Amniotic epithelial cell (primary cell): ENCODE results near the gene HOXA7.

ENCODE experiments used
- DNase-seq: peaks from one replicate; pipeline ENCODE4 v3.0.0-alpha.2; 2010; ENCODE audit warnings: low read depth

Gene HOXA7

DNA sequence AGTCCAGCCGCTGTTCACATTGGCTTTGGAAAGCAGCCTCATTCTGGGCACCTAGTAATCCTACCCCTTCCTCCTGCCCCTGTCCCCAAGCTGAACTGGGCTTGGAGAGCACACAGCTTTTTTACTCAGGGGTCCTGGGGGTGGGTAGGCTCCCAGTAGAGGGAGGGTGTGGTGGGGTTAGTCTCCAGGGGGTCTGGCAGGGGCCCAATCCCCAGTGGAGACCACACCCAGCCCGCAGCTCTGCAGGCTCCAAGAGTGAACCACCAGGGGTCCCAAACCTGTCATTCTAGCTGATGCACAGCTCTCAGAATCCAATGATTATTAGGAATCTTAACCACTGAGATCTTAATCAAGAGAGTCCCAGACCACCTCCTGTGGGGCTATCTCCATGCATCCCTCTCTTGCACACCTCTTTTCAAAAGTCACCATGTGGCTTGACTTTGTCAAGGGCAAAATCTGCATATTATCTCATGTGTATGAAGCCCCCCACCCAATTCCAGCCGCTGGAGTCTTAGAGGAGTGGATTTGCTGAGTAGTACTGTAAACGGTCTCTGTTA, 25.9 kb upstream of the HOXA7 start:
- DNase-seq, result no peak

DNA sequence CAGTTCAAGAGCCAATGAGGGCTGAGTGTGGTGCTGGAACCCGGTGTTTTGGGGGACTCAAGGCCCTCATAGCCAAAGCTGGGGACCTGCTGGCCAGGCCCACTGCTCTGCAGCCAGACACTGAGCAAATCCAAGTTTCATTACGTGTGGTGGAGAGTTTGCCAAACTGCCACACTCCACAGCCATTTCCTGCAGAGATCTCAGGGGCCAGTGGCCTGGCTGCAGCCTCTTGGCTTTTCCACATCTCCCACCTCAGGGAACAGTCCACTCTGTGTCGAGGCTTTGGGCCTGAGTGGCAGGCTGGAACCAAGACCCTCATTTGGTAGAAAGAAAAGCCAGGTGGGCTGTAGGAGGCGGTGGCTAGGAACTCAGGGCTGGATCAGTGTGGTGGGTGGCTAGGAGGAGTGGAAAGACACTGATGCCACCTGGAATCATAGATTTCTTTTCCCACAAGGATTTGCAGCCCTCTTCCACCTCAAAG, 25.4 kb upstream of the HOXA7 start:
- no peak for DNase-seq

DNA sequence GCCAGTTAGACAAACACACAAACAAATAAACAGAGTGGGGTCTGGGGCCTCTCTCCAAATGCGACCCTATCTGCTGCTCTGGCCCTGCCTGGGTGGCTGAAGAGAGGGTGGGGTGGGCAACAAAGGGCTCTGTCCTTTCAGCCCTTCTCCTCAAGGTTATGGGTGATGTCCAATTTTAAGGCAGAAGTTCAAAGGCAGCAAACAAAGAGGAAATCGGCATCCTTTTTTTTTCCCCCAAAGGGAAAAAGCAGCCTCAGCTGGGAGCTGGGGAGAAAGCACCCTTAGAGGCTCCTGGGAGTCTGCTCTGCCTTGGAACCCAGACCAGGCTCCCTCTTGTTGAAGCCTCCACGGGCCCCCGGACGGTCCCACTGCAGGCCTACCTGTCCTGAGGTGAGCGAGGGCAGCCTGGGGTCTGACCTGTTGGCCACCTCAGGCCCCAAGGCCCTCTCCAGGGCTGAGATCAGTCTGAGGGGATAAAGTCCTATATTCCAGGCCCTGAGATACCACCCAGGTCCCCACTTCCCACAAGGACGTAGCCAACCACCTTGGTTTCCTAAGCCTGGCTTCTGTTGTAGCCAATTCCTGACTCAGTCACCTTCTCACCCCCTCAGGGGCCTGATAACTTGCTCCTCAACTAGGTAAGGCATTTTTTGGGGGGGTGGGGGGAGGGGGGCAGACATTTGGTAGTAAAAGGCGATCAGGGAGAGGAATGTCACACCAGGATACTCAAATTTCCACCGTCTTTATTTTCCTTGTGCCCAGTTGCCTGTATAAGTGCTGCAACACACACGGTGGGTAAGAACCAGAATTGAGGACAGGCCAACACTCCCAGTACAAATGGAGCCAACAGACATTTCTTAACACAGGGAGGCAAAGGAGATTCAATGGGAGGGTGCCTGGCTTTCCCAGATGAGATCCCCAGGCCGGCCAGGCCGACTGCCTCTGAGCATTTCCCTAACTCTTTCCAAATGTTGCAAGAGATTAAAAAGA, 24.3 kb upstream of the HOXA7 start:
- no peak for DNase-seq

DNA sequence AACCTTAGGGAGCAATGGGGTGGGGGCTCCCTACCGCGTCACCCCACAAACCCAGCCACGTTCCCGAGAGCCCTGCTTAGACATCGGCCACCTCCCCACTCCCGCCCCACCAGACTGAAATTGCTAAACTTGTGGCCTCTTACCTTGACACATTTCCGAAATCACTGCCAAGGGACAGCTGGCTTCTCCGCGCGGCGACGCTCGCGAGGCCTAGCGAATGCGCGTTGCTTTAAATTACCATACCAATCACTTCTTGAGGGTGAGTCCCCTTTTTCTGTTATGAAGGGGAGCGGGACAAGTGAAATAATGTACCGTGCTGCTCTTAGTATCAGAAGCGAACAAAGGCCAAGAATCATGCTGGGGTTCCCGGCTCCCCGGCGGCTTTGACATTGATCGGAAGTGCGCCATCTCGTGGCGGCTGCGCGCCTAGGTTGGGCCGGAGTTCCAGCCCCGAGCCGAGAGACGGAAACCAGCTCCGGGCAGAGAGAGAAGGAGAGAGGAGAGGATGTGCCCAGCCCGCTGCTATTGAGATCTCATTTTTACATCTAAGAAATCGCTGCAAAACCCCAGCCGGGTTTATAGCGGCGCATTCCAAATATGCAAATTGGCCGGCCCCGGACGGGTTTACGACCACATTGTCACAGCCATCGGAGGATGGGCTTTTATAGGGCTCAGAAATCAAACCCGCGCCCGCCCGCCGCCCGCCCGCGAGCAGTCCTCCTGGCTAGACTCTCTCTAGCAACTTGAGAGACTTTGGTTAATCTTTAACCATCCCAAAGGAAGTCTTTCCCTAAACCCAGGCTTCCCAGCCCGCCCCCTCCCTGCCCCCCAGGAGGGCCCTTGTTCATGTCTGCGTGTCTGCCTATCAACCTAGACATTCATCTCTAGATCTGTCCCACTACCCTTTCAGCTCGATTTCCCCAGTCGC, 23.3 kb upstream of the HOXA7 start:
- DNase-seq, result peak; percentile 28

DNA sequence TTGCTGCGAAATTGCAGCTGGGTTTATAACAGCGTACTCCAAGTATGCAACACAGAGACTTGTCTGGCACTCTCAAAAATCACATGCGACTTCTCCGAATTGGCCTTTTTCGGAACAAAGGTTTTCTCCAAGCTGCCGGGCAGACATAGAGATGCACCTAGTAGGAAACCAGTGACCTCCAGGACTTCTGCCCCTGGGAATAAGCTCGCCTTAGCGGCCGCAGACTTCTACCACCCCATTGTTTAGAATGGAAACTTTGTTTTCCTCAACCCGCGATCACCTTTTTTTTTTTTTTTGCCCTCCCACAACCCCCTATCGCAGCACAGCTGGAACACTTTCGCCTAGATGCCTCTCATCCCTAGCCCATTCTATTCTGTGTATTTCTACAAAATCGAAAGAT, 22.6 kb upstream of the HOXA7 start:
- DNase-seq, result no peak

DNA sequence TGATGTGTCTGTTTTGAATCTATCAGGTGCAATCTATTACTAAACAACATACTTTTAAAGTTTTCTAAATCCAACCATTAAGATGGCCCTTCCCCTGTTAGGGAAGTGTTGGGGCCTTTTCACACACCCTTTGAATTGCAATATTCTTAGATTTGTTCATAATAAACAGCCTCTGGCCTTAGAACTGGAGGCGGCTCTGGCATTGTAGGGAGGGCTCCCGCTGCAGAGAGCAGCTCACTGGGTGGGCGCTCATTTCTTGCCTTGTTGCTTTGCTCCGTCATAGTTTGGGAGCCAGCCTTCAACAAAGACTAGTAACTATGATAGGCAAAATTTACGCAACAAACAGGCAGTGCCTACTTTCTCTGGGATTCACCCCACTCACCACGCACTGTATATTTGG, 21.9 kb upstream of the HOXA7 start:
- DNase-seq, result no peak

DNA sequence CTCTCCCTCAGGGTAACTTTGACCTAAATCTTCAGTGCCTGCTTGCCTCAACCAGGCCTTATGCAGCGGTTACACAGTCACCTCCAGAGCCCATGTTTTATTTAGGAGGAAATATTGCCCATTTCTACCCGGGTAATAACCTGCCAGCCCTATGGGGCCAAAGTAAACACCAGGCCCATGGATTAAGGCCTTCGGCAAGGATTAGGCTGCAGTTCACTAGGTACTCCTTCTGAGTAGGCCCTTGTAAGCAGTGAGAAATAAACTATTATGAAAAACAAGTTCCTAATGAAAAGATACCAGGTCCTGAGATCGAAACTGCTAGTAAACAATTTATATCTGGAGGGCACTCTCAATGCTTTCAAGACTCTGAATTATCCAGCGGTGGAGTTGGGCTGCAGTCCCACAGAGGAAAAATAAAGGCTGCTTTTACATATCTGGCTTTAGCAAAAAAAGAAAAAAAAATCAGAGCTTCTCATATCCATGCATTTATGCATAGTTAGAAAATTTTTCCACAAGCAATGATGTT, 21.4 kb upstream of the HOXA7 start:
- no peak for DNase-seq

DNA sequence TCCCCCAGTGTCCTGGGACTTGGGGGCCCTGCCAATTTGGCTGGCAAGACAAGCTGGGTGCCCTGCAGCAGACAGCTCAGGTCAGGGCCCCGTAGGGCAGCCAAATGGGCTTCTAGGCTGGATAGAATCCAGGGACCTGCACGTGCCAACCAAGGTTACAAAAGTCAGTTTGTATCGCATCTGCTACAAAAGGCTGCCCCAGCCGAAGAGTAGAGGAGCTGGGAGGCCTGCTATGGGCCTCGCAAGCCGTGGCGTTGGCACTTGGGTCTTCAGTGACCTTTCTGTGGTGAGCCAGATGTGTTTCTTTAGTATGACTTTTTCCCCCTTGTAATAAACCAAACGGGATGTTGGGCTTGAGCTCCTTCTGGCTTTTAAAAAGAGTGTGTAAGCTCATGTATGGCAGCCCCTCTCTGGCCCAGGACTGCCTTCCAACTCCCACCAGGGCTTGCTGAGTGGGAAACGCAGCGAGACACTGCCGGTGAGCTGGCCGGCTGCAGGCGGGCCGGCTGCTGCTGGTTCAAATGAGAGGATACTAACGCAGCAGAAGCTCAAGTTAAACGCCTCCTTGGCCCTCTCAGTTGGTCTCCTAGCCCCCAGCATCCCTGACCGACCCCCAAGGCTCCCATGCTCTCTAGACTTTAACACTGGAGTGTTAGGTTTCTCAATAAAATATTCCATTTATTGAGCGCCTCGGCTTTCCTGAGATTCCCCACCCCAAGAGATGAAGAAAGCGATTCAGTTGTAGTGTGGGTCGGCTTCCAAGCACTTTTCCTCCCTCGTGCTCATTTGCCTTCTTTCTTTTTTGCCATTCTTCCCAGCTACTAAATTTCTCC, 20.7 kb upstream of the HOXA7 start:
- no peak for DNase-seq

DNA sequence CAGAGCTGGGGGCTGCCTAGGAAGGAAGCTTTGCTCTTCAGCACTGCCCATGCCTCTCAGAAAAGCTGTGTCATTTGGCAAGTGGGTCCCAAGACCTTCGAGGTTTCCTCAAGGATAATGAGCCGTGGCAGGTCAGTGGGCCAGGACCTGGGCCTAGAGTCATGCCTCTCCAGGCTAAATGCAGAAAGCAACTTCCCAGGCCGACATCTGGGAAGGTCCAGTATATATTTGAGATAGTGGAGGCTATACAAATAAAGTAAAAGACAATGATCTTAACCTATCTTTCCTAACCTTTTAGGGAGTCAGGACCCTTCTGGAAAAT, 20.0 kb upstream of the HOXA7 start:
- DNase-seq, result no peak

DNA sequence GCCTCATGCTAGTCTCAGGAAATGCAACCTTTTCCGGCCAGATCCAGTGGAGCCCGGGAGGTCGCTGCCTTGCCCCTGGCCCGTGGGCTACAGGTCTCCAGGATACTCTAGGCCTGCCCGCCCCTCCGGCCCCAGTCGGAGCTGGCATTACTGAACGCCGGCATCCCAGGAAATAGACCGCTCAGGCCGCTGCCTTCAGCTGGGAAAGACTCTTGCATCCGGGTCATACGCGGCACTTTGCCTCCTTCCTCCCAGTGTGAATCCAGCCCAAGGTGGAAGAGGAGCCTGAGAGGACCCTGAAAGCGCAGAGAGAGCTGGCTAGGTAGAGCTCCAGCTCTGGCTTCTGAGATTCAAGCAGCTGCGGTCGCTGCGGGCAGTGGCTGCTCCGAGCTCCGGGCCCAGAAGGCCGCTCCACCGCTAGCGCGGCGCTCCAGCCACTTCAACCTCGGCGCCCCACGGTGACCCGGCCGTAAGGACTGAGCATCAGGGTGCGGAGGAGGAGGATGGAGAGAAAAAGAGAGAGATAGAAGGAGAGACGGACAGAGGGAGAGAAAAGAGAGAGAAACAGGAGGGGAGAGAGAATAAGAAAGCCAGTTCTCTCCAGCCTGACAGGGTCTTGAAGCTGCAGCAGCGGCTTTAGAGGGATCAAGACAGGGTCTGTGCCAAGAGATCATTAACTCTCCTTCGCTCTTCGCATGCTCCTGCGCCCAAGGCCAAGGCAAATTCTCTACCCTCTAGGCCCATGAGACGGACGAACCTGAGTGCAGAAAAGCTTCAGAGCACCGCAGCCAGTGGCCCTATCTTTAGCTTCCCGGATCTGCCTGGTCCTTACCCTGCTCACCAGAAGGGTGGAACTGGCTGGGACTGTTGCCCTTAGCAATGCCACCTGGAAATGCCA, 19.4 kb upstream of the HOXA7 start:
- no peak for DNase-seq

DNA sequence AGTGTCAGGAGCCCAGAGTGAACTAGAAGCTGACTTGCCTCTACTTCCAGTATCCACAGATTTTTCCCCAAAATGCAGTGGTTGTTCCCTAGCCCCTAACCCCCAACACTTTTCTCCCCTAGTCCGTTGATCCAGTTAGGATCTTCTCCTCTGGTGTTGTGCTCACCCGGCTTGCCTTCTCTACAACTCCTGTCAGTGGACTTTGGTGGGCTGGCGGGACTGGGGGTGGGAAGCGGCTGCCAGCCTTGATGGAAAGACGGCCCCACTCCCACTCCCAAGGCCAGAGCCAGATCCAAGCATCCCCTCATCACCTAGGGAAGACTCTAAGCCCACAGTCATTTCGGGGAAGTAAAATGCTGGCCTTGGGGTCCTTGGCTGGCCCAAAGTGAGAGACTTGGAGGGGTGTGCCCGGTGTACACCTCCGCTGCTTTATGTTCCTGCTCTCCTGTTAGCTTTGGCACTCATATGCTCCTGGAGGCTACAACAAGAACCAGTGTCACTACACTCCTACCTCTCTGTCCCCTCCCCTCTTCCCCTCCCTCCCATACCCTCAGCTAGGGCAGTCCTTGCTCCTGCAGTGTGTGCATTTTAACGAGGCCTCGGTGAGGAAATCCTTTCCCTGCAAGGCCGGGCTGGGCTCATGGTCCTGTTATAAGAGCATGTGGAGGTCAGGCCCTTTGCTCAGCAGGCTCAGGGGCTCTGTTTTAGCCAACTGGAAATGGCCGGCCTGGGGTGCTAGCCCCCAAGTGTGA, 18.6 kb upstream of the HOXA7 start:
- no peak for DNase-seq

DNA sequence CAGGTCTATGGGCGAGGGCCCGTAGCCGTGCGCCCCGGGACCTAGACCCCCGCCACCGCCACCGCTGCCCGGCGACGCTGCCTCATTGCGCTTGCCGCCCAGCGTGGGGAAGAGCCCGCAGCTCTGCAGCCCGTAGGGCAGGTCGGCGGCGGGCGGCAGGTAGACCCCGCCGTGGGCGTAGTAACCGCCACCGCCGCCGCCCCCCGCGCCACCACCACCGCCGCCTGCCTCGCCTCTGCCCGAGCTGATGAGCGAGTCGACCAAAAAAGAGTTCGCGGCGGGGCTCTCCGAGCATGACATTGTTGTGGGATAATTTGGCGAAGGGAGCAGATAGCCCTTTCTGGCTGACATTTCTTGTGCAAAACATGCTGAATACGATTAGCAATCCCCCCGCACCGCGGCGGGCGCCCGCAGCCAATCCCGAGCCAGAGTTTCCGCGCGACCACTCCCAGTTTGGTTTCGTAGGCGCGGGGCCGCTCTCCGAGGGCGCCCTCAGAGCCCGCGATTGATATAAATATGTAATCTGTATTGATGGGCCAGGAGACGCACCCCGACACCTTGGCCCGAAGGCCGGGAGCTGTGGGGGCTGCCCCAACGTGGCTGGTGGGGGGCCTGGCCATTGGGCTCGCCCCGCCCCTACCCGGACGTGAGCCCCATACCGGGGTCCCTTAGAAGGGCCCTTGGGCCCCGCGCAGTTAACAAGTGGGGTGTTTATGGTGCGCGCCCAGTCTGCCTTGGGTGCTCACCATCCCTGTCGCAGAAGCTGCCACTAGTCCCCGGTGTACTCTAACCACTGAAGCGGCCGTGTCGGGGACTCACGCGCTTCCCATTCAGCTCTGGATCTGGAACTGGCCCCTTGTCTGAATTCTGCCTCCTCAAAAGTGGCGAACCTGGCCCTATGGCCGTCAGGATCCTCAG, 17.7 kb upstream of the HOXA7 start, which contains the start of gene HOXA10:
HOXA10 (minus strand) TSS at position 365 of the 918 bp plus-strand sequence; CDS start at position 351, 14 bp downstream.
- no peak for DNase-seq

DNA sequence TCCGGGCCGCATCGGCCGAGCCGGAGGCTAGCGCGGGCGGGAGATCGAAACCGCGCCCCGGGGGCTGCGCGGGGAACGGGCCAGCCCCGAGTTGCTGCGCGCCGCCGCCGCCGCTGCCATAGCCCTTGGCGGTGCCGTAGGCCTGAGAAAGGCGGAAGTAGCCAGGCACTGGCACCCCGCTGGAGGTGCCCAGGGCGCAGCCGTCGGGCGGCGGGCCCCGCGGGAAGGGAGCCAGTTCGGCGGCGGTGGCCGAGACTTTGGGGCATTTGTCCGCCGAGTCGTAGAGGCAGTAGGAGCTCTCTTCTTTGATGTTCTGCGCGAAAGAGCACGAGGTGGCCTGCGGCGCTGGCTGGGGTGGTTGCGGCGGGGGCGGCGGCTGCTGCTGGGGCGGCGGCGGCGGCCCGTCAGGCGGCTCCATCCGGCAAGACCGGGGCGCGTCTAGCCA, 17.1 kb upstream of the HOXA7 start:
- no peak for DNase-seq

DNA sequence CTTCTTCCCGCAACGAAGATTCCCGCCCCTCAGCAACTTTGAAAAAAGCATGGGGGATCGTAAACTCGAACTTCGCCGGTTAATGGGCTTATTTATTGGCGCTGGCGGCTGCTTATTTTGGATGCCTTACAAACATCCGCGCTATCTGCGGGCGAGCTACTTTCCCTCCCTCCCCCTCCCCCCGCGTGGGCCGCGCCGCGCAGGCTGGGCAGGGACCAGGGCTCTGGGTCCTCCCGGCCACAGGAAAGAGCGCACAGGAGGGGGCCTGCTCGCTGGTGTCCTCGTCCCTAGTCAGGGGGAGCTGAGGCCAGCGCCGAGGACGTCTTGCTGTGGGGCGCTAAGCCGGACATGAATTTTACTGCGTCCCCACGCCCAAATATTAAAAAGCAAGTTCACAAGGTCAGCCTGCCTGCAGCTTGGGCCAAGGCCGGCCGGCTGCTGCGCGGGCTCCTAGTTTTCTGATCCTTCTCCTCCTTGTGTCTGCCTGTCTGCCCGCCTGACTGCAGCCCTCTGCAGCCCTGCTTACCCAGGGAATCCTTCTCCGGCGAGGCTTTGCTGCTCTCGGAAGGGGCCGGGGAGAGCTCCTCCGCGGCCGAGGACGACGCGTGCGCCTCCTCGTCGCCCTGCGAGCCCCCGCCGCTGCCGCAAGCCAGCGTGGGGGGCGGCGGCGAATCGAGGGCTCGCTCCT, 16.5 kb upstream of the HOXA7 start:
- DNase-seq, result no peak

DNA sequence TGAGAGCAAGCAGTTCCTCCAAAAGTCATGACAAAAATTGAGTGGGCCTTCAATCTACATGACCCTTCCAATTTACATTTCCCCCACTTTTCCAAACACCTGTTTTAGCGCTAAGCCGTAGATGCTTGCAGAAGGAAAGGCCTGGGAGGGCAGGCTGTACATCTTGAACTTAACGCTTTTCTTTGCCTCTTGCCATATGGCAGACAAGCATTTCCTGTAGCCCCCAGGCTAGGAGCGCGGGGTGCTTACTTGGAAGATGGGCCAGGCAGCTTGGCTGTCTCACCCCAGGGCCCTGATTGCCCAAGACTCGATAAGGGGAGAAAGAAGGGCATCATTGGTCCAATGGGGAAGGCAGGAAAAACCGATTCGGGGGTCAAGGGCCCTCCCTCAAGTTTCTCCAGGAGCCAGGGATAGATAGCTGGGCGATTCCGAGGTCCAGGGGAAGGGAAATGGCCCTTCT, 15.9 kb upstream of the HOXA7 start:
- DNase-seq, result no peak

DNA sequence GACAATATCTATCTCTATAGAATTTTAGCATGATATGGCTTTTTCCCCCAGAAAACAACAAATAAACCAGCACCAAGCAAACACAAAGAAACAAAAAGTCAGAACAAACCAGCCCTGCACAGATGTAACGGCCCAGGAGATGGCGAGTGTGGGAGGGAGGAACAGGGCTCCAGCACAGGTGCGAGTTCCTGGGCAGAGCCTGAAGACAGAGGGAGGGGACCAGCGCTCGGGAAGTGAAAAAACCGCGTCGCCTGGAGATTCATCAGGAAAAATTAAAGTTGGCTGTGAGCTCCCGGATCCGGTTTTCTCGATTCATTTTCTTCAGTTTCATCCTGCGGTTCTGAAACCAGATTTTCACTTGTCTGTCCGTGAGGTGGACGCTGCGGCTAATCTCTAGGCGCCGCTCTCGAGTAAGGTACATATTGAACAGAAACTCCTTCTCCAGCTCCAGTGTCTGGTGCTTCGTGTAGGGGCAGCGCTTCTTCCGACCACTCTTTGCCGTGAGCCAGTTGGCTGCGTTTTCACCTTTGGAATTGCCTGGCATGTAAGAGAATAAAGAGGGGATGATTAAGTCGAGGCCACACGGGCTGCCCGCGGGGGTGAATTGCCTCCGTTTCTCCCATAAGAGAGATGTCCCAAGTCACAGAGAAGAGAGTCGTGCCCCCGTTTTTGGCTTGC, 15.3 kb upstream of the HOXA7 start:
- DNase-seq, result no peak

DNA sequence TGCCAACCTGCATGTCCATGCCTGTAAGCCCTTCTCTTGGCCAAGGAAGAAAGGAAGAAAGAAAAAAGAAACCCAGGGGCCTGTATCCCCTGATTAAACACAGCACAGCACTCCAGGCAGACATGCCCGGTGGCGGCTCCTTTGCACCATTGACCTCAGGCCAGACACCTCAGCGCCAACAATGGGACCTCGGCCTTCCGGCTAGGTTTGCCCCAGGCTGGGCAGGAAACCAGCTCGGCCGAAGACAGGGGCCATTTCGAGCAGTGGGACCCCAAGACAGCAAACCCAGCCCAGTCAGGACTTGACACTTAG, 14.8 kb upstream of the HOXA7 start:
- DNase-seq, result no peak
